Epithelial cell of esophagus (primary cell): ENCODE data around the gene MYRIP.

Experiments
- DNase-seq: peaks from one replicate; pipeline ENCODE4 v3.0.0; 2010; ENCODE audit warnings: low read depth
- H3K4me3 ChIP-seq: 2 replicates; pipeline ENCODE4 v1.5.1; 2011; ENCODE audit warnings: mild to moderate bottlenecking, low read length, control low read depth
- CTCF ChIP-seq: IDR thresholded peaks from 2 replicates; pipeline ENCODE4 v1.5.1; 2011; ENCODE audit warnings: low read depth, mild to moderate bottlenecking, low read length, control low read depth, inconsistent platforms; ENCODE audit not compliant: insufficient read depth; ENCODE audit errors: missing control alignments

Gene MYRIP

GRCh38 chr3:40308725-40309417, 499.5 kb downstream of the MYRIP start:
- no peak for DNase-seq
- H3K4me3 ChIP-seq, result peak overlapping the region; percentile 60
- no peak for TF ChIP-seq CTCF

DNA sequence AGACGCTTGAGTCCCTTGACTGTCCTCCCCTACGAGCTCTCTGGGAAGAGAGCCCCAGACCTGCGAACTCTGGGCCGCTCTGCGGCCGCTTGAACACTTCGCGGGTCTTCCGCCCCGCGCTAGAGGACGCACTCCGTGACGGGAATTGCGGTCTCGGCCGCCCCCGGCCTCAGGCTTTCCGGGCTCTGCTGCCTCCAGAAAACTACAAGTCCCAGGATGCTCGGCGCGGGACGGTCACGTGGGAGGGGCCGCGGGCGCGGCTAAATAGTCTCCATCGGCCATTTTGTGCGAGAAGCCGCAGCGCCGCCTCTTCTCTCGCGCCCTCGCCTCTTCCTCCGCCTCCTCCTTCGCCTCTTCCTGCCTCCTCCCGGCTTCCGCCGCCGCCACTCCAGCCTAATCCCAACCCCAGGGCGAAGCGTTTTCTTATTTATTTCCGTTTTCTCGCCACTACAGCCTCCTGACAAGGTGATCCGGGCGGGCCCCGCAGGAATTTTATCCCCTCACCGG, 500.1 kb downstream of the MYRIP start, which contains the start of gene EIF1B:
Gene EIF1B, plus strand, starts transcription at position 290 of the 507 bp plus-strand sequence. CDS start 235 bp downstream, outside the sequence.
- peak; percentile 98 for DNase-seq
- peak within 1 kb of the TSS; percentile 60 for H3K4me3 ChIP-seq
- peak; percentile 85 for TF ChIP-seq CTCF
